GM03348 (cell line): ENCODE results near the gene HLA-DPA1.

Source experiments
- DNase-seq: peaks from one replicate; pipeline ENCODE4 v3.0.0; 2012; ENCODE audit warnings: low spot score

The HLA-DPA1 gene

DNA sequence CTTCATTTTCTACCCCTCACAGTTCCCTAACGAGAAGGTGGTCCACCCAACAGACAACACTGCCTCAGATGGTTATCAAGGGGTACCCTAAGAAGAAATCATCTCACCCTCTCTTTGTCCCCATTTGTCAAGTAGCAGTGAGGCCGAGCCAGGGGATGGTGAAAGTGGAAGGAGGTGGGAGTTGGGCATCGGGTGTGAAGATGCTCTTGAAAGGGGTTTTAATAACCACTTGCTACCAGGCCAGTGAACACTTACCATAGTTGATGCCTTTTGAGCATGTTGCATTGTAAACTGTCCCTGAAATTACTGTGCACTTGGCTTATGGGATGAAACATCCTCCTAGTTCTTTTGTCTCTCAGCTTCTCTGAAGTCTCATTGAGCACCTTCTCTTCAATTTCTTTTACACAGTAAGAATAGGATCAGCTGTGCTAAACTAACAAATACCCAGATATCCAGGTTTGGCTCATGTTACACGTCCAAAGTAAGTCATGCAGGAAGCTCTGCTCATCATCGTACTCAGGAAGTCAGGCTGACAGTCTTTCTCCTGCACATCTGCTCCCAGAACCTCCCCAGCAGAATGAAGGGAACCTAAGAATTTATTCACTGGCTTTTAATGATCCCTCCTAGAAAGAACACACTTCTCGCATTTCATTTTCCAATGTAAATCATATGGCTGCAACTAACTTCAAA lies 15.6 kb upstream of the HLA-DPA1 start:
- no peak for DNase-seq

DNA sequence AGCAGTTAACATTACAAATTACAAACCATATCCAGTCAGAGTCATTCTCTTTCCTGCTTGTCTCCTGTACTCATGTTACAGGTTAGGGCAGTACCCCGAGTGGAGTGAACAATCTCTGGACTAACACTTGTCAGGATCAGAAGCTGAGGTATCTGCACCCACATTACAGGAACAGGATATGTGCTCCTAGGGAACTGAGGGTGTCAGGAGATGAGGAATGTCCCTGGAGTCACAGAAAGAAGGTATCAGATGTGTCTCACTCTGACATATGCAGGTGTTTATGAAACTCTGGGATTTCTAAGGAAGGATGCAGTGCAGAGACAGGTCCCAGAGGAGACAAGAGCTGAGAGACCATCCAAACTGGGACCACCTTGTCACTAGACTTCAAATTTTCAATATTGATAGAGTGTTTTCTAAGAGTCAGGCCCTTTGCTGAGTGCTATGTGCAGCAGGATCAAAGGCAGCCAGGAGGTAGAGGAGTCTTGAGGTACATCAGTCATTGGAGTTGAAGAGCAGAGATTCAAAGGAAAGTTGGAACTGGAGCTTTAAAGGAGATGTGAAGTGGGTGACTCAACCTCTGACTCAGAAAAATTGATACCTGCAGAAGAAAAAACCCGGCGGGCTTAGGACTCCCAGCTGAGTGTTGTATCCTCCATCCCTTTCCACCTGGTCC lies 14.9 kb upstream of the HLA-DPA1 start:
- no peak for DNase-seq

DNA sequence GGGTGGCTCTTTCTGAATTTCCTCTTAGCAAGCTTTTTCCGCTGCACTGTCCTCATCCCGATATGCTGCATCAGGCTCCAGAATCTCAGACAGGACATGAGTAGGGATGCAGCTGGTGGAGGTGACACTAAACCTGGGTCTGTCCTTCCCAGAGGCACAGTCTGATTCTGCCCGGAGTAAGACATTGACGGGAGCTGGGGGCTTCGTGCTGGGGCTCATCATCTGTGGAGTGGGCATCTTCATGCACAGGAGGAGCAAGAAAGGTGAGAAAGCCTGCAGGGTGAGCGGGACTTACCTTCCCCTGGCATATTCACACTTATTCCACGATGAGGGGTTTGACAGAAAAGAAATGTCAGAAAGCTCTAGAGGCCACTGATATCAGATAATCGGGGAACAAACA lies 12.2 kb upstream of the HLA-DPA1 start:
- DNase-seq = no peak

DNA sequence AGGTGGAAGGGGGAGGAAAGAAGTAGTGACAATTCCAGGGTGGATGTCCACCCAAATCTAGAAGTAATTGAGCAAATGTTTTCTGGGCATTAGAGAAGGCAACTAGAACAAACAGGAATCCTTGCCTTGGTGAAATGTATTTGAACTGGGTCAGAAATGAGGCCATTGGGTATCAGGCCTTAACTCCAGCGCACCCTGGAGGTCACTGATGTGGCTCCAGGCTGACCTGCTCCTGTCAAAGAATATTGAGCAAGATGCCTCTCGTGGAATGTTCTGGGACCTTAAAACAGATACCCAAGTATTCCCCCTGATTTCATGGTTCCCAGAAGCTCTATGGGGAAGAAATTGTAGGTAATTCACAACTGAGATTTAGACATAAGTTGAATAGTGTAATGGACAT lies 9.3 kb upstream of the HLA-DPA1 start:
- no peak for DNase-seq

DNA sequence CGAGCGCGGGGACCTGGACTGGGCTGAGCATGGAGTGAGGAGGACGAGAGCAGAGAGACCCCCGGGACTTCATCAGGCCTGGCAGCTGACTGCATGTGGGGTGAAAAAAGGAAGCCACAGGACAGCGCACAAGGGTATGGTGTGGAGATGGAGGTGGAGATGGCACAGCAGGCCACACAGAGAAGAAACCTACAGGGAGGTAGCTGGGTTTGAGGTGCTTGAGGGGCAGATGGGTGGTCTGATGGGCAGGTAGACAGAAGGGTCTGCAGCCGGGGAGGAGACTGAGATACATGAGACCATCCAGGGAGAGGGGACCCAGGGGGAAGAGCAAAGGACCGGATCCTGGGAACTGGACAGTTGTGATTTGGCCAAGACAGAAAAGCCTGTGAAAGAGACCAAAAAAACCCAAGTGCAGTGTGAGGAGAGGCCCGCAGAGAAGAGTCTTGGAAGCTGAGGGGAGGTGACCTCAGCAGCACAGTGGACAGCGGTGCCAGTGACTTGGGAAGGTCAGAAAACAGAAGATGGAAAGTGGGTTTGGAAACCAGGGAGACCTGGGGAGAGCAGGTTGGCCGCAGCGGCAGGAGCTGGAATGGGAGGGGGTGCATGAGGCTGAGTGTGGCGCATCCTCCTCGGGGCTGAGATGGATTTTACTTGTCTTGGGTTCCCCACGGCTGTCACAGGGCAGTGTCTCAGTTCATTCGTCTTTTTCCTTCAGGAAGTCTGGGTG lies 7.8 kb upstream of the HLA-DPA1 start:
- no peak for DNase-seq

DNA sequence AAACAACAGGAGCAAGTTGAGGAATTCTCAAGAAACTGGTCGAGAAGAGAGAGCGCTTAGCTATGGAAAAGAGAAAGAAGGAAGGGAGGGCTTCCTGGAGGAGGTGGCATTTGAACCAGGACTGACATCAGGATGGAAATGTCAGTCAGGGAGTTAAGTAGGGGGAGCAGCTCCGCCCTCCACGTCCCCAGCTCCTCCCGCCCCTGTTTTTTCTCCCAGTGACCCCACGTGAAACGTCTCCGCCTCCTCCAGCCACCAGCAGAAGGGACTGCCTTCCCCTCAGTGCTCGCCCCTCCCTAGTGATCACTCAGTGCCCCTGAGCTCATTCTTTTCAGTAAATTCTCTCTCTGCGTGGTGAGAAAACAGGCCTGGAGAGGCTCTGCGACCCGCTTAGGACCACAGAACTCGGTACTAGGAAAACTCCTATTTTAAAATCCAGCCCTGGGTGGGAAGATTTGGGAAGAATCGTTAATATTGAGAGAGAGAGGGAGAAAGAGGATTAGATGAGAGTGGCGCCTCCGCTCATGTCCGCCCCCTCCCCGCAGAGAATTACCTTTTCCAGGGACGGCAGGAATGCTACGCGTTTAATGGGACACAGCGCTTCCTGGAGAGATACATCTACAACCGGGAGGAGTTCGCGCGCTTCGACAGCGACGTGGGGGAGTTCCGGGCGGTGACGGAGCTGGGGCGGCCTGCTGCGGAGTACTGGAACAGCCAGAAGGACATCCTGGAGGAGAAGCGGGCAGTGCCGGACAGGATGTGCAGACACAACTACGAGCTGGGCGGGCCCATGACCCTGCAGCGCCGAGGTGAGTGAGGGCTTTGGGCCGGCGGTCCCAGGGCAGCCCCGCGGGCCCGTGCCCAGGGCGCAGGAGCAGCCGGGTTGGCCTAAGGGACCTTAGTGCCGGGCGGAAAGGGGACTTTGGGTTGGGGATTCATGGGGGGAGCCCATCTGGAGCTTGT lies 7.0 kb upstream of the HLA-DPA1 start:
- peak; percentile 43 for DNase-seq

DNA sequence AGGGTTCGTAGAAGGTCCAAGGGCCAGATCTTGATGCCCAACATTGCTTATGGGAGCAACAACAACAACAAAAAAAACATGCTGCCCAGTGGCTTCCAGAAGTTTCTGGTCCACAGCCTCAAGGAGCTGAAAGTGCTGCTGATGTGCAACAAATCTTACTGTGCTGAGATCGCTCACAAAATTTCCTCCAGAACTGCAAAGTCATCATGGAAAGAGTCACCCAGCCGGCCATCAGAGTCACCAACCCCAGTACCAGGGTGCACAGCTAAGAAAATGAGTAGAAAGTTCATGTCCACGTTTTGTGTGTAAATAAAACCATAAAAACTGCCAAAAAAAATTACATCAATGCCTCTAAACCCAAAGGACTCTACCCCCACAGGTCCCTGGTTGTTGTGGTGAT lies 6.1 kb upstream of the HLA-DPA1 start:
- no peak for DNase-seq

DNA sequence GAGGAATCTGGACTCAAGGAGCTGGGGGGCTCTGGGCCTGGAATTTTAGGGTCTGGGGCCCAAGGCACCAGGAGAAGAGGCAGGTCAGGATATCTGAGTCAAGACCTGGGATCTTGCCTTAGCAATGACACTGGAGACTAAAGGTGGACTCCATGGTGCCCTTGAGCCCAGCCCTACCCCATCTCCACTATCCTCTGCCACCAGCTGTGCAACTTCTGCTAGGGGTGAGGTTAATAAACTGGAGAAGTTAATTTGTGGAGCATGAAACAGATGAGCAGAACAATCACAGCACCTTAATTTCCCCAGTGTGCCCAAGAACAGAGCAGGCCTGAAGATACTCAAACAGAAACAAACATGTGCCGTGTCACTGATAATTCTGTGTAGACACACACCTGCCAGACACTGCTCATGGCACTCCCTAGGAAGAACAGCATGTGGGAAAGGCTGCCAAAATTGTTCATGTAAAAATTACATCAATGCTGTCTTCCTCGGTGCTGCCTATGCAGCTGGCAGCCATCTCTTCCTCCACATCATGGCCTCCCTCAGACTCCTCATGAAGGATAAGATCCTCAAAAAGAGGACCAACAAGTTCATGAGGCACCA lies 5.6 kb upstream of the HLA-DPA1 start:
- no peak for DNase-seq

DNA sequence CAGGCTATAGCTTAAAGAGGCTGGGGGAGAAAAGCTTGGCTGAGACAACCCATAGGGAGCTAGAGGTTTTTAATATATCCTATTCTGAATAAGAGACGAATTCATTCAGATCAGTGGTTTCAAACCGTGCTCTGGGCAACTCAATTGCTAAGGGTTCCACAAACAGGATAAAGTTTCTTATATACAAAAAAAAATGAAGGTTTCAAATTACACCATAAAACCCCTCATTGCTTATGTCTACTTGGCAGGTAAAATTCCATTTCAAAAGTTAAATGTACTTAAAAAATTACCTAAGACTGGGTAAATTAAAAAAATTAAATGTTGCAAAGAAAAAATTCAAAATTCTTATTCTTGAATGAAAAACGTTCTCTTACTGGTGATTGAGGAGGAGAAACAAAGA lies 5.0 kb upstream of the HLA-DPA1 start:
- no peak for DNase-seq

DNA sequence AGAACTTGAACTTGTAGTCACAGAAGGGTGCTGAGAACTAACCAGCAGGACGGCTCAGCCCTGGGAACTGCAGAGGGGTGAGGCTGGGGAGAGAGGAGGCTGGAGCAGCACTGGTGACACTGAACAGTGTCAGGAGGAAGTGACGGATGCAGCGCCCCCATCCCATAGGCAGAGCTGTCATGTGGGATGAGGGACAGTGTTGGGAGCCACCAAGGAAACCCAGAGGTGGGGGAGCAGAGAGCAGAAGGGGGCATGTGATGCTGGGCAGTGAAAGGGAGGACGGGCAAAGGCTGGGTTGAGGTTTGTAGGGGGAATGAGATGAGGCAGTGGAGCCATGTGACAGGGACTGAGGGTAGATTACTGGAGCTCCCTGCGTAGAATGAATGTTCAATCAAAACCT lies 4.5 kb upstream of the HLA-DPA1 start:
- no peak for DNase-seq

DNA sequence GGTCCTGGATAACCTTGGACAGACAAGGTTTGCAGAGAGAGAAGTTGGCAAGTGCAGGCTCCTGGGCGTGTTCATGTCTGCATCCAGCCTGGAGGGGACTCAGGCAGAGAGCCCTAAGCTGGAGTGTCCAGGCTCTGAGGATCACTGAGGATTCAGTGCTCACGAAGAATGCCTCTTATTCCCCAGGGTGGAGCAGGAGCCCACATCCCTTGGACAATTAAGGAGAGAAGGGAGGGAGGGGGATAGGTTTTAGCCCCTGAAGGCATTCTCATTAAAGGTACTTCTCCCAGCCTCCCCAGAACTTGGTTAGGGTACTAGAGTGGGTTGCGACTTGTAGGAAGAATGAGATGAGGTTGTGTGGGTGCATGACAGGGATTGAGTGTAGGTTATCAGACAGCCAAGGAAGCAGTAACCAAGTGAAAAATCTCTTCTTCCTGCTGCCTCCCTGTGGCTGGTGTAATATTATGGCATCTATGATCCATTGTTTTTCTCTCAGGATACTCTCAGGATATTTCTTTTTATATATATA lies 3.0 kb upstream of the HLA-DPA1 start:
- DNase-seq = no peak

DNA sequence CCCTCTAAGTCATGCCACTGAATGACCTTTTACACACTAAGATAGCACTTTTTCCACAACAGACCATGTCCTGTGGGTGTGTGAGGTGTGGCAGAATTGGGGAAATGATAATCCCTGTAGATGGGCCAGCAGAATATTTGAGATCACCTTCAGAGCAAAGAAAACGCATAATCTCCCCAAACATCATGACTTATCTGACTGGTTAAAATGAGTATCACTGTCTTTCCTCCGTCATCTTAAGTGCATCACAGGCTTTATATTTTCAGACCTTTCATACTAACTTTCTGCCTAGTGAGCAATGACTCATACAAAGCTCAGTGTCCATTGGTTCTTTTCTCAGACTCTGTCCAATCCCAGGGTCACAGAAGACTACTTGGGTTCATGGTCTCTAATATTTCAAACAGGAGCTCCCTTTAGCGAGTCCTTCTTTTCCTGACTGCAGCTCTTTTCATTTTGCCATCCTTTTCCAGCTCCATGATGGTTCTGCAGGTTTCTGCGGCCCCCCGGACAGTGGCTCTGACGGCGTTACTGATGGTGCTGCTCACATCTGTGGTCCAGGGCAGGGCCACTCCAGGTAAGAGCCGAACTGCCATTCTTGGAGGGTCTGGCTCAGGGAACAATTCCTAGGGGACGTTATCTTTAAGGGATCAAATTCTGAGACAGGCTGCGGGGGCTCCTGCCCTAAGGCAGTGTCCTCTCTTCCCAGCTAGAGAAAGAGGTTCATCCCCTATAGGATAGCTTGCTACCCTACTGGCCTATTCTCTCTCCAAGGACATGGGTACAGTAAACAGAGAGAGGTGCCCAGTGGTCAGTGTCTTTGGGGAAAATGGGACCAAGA lies 2.3 kb upstream of the HLA-DPA1 start, which contains the start of gene HLA-DPB1:
TSS of gene HLA-DPB1 (plus strand) at position 423 of the 838 bp plus-strand sequence. CDS start at position 475, 52 bp downstream.
- DNase-seq = peak; percentile 82

DNA sequence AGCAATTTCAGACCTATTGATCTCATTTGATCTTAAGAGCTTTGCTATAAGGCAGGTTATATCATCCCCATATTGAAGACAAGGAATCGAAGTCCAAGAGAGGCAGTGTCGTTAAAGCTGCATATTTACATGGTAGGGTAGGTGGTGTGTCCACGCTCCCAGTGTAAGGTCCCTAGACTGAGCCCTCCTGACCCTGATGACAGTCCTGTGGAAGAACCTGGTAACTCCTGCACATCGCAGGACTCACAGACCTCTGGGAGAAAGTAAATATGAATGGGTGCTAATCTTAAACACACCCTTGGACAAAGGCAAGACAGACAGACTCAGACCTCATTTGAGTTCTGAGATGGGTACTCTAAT lies 1.7 kb upstream of the HLA-DPA1 start:
- DNase-seq = no peak

DNA sequence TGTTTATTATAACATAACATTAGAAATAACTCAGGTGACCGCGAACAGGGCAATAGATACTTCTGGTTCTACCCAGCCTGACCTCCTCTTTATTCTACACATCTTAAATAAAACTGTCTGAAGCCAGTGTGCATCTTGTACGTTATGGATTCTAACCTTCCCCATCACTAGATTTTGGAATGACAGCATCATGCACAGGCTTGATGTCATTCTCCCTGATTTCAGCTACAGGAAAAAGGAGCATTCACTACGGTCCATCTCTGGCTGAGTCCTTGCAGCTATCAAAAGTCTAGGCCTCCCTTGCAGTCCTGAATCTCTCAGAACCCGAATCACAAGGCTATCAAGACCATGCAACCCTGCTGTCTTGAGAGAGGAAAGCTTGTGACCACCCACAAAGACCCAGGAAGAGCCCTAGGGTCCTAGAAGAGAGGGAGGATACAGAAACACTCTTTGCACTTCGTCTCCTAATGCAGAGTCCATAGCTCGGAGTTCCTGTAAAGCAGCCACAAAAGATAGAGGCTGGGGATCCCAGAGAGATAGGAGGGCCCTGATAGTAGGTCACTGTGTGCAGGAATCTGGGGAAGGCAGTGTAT lies 845 bp downstream of the HLA-DPA1 start:
- no peak for DNase-seq

DNA sequence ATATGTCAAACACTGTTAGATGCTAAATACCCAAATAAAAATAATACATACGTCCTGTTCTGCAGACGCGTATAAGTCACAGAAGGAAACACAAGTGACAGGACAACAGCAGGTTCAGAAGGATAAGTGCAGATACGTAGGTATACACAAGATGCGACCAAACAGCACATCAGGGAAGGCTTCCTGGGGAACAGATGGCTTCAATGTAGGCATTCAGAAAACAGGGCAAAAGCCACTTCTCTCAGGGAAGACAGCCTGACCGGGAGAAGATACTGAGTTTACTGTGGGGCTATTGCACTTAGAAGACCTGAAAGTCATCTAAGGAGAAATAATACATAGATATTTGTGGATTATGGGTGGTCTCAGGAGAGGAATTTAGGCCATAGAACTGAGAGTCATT lies 1.9 kb downstream of the HLA-DPA1 start:
- no peak for DNase-seq

DNA sequence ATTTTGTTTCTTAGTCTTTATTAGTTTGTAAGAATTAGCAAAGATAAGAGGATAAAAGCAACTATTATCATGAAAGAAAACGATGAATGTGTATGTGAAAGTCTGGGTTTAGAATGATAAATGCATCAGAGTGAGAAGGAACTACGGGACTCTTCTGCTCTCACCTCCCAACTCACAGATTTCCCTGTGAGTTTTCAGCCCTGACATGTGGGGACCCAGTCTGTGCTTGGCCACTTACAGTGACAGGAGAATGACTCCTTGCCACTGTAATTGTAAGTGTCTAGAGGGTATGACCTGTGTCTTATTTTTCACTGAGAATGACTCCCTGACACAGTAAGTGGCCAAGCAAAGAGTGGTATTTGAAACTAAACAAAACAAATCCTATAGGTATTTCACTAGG lies 2.5 kb downstream of the HLA-DPA1 start:
- DNase-seq = no peak

DNA sequence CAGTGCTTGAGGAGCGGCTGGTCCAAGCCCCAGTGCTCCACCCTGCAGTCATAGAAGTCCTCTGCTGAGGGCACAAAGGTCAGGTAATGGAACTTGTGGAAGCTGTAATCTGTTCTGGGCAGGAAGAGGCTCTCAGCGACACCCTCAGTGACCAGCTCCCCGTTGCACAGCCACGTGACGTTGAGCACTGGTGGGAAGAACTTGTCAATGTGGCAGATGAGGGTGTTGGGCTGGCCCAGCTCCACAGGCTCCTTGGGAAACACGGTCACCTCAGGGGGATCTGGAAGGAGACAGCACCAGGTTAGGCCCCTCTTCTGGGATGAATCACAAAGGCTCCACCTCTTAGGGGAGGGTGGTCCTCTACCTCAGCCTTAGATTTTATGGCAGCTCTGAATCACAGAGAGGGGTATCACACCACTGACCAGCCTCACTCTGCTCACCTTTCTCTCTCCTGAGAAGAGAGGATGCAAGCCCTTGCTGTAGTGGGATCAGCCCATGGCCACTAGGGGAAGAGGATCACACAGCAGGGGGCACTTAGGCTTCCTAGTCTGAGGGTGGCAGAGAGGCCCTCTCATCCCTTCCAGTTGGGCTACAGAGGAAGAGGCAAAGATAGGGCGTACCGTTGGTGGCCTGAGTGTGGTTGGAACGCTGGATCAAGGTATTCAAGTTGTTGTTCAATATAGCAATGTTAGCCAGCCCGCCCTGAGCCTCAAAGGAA lies 4.3 kb downstream of the HLA-DPA1 start:
- no peak for DNase-seq

DNA sequence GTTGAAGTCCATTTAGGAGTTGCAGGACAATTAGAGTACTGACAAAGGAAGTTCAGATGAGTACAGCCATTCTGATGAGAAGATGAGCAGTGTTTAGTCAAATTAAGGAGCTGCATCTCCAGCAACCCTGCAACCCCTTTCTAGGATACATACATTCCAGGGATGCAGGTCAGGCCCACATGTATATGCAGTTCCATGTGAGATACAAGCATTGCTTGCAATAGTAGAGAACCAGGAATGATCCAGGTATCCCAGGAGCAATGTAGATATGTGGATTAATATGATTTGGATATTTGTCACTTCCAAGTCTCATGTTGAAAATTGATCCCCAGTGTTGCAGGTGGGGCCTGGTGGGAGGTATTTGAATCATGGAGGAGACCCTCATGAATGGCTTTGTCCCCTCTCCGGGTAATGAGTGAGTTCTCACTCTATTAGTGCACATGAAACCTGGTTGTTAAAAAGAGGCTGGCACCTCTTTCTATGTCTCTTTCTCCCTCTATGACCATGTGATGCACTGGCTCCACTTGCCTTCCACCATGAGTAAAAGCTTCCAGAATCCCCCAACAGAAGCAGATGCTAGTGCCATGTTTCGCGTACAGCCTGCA lies 6.4 kb downstream of the HLA-DPA1 start:
- DNase-seq = no peak

DNA sequence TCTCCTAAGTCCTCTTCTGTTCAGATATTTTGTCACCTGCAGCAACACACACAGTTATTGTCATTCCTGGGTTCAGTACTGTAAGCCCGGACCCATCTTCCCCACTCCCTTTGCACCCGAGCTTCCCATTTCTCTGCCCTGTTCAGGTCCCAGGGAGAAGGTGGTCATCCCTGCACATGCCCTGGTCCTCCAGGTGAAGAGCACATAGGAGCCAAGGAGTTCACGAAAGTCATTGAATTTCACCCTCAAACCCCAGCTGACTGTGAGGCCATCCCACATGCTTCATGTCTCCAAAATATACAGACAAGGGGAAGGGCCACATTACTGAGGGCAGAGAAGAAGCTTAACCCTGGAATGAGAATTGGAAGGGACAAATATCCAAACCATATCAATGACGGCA lies 8.1 kb downstream of the HLA-DPA1 start:
- DNase-seq = no peak
